H9 (cell line): ENCODE measurements around the gene CBFA2T2. TPM values are rescaled to one million over a fixed set of nuclear protein-coding genes. Genes with fewer than 3 reads are reported as not detected.

Experiments used
- DNase-seq: peaks from one replicate; pipeline ENCODE4 v3.0.0-alpha.2; 2017
- H2AFZ ChIP-seq: one replicate; pipeline ENCODE4 v1.6.1; 2013; ENCODE audit warnings: mild to moderate bottlenecking, low read length, control low read depth, moderate library complexity
- H2AK5ac ChIP-seq: 2 replicates; pipeline ENCODE4 v1.6.1; 2013; ENCODE audit warnings: low read length, control low read depth, mixed read lengths; ENCODE audit not compliant: insufficient read length
- H2BK120ac ChIP-seq: one replicate; pipeline ENCODE4 v1.6.1; 2013; ENCODE audit warnings: low read depth, mild to moderate bottlenecking, low read length, control low read depth, inconsistent platforms; ENCODE audit not compliant: poor library complexity, severe bottlenecking
- H2BK12ac ChIP-seq: 2 replicates; pipeline ENCODE4 v1.6.1; 2013; ENCODE audit warnings: low read length, control low read depth, mixed read lengths, low read depth; ENCODE audit not compliant: insufficient read length
- H2BK15ac ChIP-seq: 2 replicates; pipeline ENCODE4 v1.6.1; 2013; ENCODE audit warnings: low read depth, low read length, control low read depth
- H2BK20ac ChIP-seq: one replicate; pipeline ENCODE4 v1.6.1; 2013; ENCODE audit warnings: low read depth, mild to moderate bottlenecking, low read length, control low read depth, inconsistent platforms; ENCODE audit not compliant: poor library complexity, severe bottlenecking
- H2BK5ac ChIP-seq: 2 replicates; pipeline ENCODE4 v1.6.1; 2013; ENCODE audit warnings: low read length, control low read depth, mixed read lengths; ENCODE audit not compliant: insufficient read length
- H3K14ac ChIP-seq: 2 replicates; pipeline ENCODE4 v1.6.1; 2013; ENCODE audit warnings: low read length, control low read depth; ENCODE audit not compliant: insufficient read depth
- H3K18ac ChIP-seq: 2 replicates; pipeline ENCODE4 v1.6.1; 2013; ENCODE audit warnings: low read depth, mild to moderate bottlenecking, mixed read lengths, low read length, control low read depth; ENCODE audit not compliant: insufficient read length
- H3K23ac ChIP-seq: 2 replicates; pipeline ENCODE4 v1.6.1; 2013; ENCODE audit warnings: low read length, control low read depth, mixed read lengths, low read depth; ENCODE audit not compliant: insufficient read length
- H3K23me2 ChIP-seq: 2 replicates; pipeline ENCODE4 v1.6.1; 2013; ENCODE audit warnings: low read depth, mild to moderate bottlenecking, mixed read lengths, low read length, control low read depth; ENCODE audit not compliant: insufficient read length, poor library complexity, severe bottlenecking
- H3K27ac ChIP-seq: 2 replicates; pipeline ENCODE4 v1.5.1; 2013; ENCODE audit warnings: low read length, control low read depth, mixed read lengths, low read depth; ENCODE audit not compliant: insufficient read length
- H3K27me3 ChIP-seq: 2 replicates; pipeline ENCODE4 v1.6.1; 2013; ENCODE audit warnings: low read length, control low read depth, inconsistent platforms; ENCODE audit not compliant: insufficient read depth
- H3K4ac ChIP-seq: 2 replicates; pipeline ENCODE4 v1.6.1; 2013; ENCODE audit warnings: low read depth, mild to moderate bottlenecking, control low read depth, inconsistent platforms, low read length, moderate library complexity
- H3K4me1 ChIP-seq: 2 replicates; pipeline ENCODE4 v1.6.1; 2013; ENCODE audit warnings: low read length, control low read depth, inconsistent platforms; ENCODE audit not compliant: insufficient read depth
- H3K4me2 ChIP-seq: 2 replicates; pipeline ENCODE4 v1.6.1; 2013; ENCODE audit warnings: low read length, control low read depth, mixed read lengths; ENCODE audit not compliant: insufficient read length, insufficient read depth
- H3K56ac ChIP-seq: 2 replicates; pipeline ENCODE4 v1.6.1; 2013; ENCODE audit warnings: low read depth, mild to moderate bottlenecking, mixed read lengths, low read length, control low read depth; ENCODE audit not compliant: insufficient read length
- H3K79me1 ChIP-seq: 2 replicates; pipeline ENCODE4 v1.6.1; 2013; ENCODE audit warnings: low read depth, mild to moderate bottlenecking, moderate library complexity, low read length, control low read depth, inconsistent platforms; ENCODE audit not compliant: insufficient read depth, poor library complexity, severe bottlenecking
- H3K79me2 ChIP-seq: 2 replicates; pipeline ENCODE4 v1.6.1; 2013; ENCODE audit warnings: low read length, control low read depth, inconsistent platforms; ENCODE audit not compliant: insufficient read depth
- H3K9ac ChIP-seq: 2 replicates; pipeline ENCODE4 v1.6.1; 2013; ENCODE audit warnings: low read length, control low read depth, mixed read lengths; ENCODE audit not compliant: insufficient read length; ENCODE audit errors: extremely low read depth
- H3K9me3 ChIP-seq: one replicate; pipeline ENCODE4 v1.6.1; 2013; ENCODE audit warnings: low read depth, low read length, inconsistent platforms; ENCODE audit not compliant: control insufficient read depth
- H3T11ph ChIP-seq: one replicate; pipeline ENCODE4 v1.6.1; 2013; ENCODE audit warnings: mild to moderate bottlenecking, low read length, control low read depth, inconsistent platforms
- H4K20me1 ChIP-seq: one replicate; pipeline ENCODE4 v1.6.1; 2013; ENCODE audit not compliant: control insufficient read depth, insufficient read length, insufficient read depth
- H4K5ac ChIP-seq: 2 replicates; pipeline ENCODE4 v1.6.1; 2013; ENCODE audit warnings: low read depth, mild to moderate bottlenecking, mixed read lengths, low read length, control low read depth; ENCODE audit not compliant: insufficient read length
- H4K8ac ChIP-seq: replicated peaks from 2 replicates; pipeline ENCODE4 v1.6.1; 2013; ENCODE audit warnings: low read length, control low read depth, mixed read lengths, low read depth; ENCODE audit not compliant: insufficient read length
- H4K91ac ChIP-seq: 2 replicates; pipeline ENCODE4 v1.6.1; 2013; ENCODE audit warnings: low read depth, mild to moderate bottlenecking, moderate library complexity, mixed read lengths, low read length, control low read depth; ENCODE audit not compliant: insufficient read length
- H3K27ac Mint-ChIP-seq, 3 experiments: 2 replicates in 2 of 3; 3 replicates in 1 of 3; pipeline ENCODE4 v1.8.0; 2020 to 2021; ENCODE audit warnings: mixed read lengths in 3 of 3, mild to moderate bottlenecking in 1 of 3, moderate library complexity in 1 of 3
- H3K27me3 Mint-ChIP-seq: 2 replicates; pipeline ENCODE4 v1.8.0; 2021; ENCODE audit warnings: low read depth, mild to moderate bottlenecking, moderate library complexity, mixed read lengths
- H3K36me3 Mint-ChIP-seq, 3 experiments: 2 replicates in 2 of 3; 3 replicates in 1 of 3; pipeline ENCODE4 v1.8.0; 2020 to 2021; ENCODE audit warnings: low read depth in 3 of 3, mixed read lengths in 3 of 3; ENCODE audit not compliant: insufficient read depth in 1 of 3
- H3K4me1 Mint-ChIP-seq, 2 experiments: 2 replicates each; pipeline ENCODE4 v1.8.0; 2020; ENCODE audit warnings: mixed read lengths in 2 of 2
- H3K4me3 Mint-ChIP-seq, 2 experiments: 2 replicates in 1 of 2; 3 replicates in 1 of 2; pipeline ENCODE4 v1.8.0; 2020 to 2021; ENCODE audit warnings: mild to moderate bottlenecking in 2 of 2, mixed read lengths in 2 of 2, moderate library complexity in 1 of 2
- H3K9me3 Mint-ChIP-seq, 2 experiments: 2 replicates in 1 of 2; 3 replicates in 1 of 2; pipeline ENCODE4 v1.8.0; 2020; ENCODE audit warnings: mild to moderate bottlenecking in 2 of 2, mixed read lengths in 2 of 2, moderate library complexity in 1 of 2
- CTCF ChIP-seq: fragments of 200-600 bp; sonication (generic); conservative IDR thresholded peaks from 3 replicates; pipeline ENCODE4 v1.8.0; 2021; ENCODE audit warnings: antibody characterized with exemption, mild to moderate bottlenecking
- WGBS: extraction: QIAGEN DNeasy Blood & Tissue Kit; methylation state at CpG from one replicate; pipeline ENCODE4 v1.1.7; 2013; ENCODE audit warnings: missing lambda C conversion rate, low lambda C conversion rate, mixed read lengths; ENCODE audit not compliant: insufficient read length; ENCODE audit errors: extremely low coverage; 5-methylcytosine and 5-hydroxymethylcytosine counted together
- total RNA-seq: library from RNA; stranded (reverse); gene quantifications from 2 replicates; pipeline ENCODE4 v1.2.1, GENCODE V29; 2021

The CBFA2T2 gene
- total RNA-seq, 1 experiment from 2014 or later: 11.2 TPM

- Histone ChIP-seq H3K4ac (no peak overlapping the region), H3K9me3 (no peaks in the 10 kb centered on the region), H3K4me1 (no peaks in the 10 kb centered on the region), H4K5ac (no peak overlapping the region), H2BK15ac (no peak overlapping the region), H4K8ac (no peak overlapping the region), H2BK5ac (no peak overlapping the region), H3K79me2 (no peaks in the 10 kb centered on the region), H3K27me3 (no peaks in the 10 kb centered on the region), H3K23me2 (no peaks in the 10 kb centered on the region), H3K18ac (no peak overlapping the region), H2BK20ac (no peak overlapping the region), H3K23ac (no peak overlapping the region), H3K4me2 (no peak overlapping the region), H3K79me1 (no peaks in the 10 kb centered on the region), H2AFZ (no peak overlapping the region), H4K20me1 (no peaks in the 10 kb centered on the region), H2AK5ac (no peak overlapping the region), H4K91ac (no peak overlapping the region), H3K56ac (no peak overlapping the region), H3T11ph (no peak overlapping the region), H3K9ac (no peak overlapping the region), H3K14ac (no peak overlapping the region), H3K27ac (no peak overlapping the region), H2BK120ac (no peak overlapping the region), H2BK12ac (no peak overlapping the region)
- TF ChIP-seq CTCF: peak; percentile 47; the same call in 2 of the 3 replicates
- WGBS: no CpG with 5 or more reads among the region's 4 CpGs
- no peaks in the 10 kb centered on the region for H3K9me3 Mint-ChIP-seq
- no peak overlapping the region for H3K4me3 Mint-ChIP-seq
- no peak for DNase-seq
- no peak overlapping the region for H3K27ac Mint-ChIP-seq
- H3K4me1 Mint-ChIP-seq: peaks cover 11 to 13% of the 10 kb centered on the region in 2 experiments
- no peaks in the 10 kb centered on the region for H3K36me3 Mint-ChIP-seq
- H3K27me3 Mint-ChIP-seq: no peaks in the 10 kb centered on the region
Measured at GRCh38 chr20:33576432-33577125, 86.7 kb downstream of the CBFA2T2 start.
